T-cell (primary cell): ENCODE measurements around the gene CBX5. TPM values are rescaled to one million over a fixed set of nuclear protein-coding genes. Genes with fewer than 3 reads are reported as not detected.

ENCODE experiments used
- ATAC-seq, 4 experiments: fragments of 200-7000 bp in 3 of 4; fragments of 150-1000 bp in 1 of 4; cut with Tn5 transposase; replicated peaks in 1 of 4; 1 replicate in 3 of 4; 2 replicates in 1 of 4; pipeline ENCODE4 v1.10.0; 2021; ENCODE audit warnings: moderate library complexity in 3 of 4, mild to moderate bottlenecking in 2 of 4, moderate number of reproducible peaks in 1 of 4
- CTCF ChIA-PET, 2 donors: fragments of 300-600 bp; sonication (Branson Sonifier 250); formaldehyde crosslinking; loops; one replicate each; lab custom pipeline; 2022; ENCODE audit warnings: antibody characterized with exemption in 2 of 2; lab: Charles Lee
- POLR2A ChIA-PET, 2 donors: fragments of 300-600 bp; sonication (Branson Sonifier 250); formaldehyde crosslinking; loops; one replicate each; lab custom pipeline; 2022; ENCODE audit warnings: antibody characterized with exemption in 2 of 2; lab: Charles Lee
- DNase-seq, 35 experiments: peaks; one replicate each; pipeline versions ENCODE4 v3.0.0 to v3.0.0-alpha.2; 2013 to 2023
- H3K27ac ChIP-seq: one replicate; pipeline ENCODE4 v1.5.1; 2013; ENCODE audit warnings: low read length
- H3K27me3 ChIP-seq, 2 experiments: replicated peaks in 1 of 2; 1 replicate in 1 of 2; 2 replicates in 1 of 2; pipeline versions ENCODE4 v1.6.1 to v1.7.0; 2013; ENCODE audit warnings: low read length in 1 of 2, mixed read lengths in 1 of 2; ENCODE audit not compliant: control insufficient read depth in 2 of 2, insufficient read depth in 2 of 2; ENCODE audit errors: extremely low read depth in 1 of 2
- H3K36me3 ChIP-seq, 2 donors: 1 replicate in 1 of 2; 2 replicates in 1 of 2; pipeline versions ENCODE4 v1.6.1 to v1.7.0; 2013; ENCODE audit warnings: low read length in 1 of 2; ENCODE audit not compliant: control insufficient read depth in 2 of 2, insufficient read depth in 1 of 2; ENCODE audit errors: extremely low read depth in 1 of 2
- H3K4me1 ChIP-seq, 2 experiments: 1 replicate in 1 of 2; 2 replicates in 1 of 2; pipeline versions ENCODE4 v1.6.1 to v1.7.0; 2013; ENCODE audit warnings: low read length in 2 of 2, mixed read lengths in 1 of 2; ENCODE audit not compliant: insufficient read depth in 2 of 2, control insufficient read depth in 1 of 2; ENCODE audit errors: extremely low read depth in 1 of 2
- H3K4me3 ChIP-seq, 2 donors: 1 replicate in 1 of 2; 2 replicates in 1 of 2; pipeline versions ENCODE4 v1.5.1 to v1.7.0; 2013; ENCODE audit warnings: mild to moderate bottlenecking in 2 of 2, low read length in 1 of 2, moderate library complexity in 1 of 2; ENCODE audit not compliant: control insufficient read depth in 1 of 2; ENCODE audit errors: extremely low read depth in 1 of 2
- H3K9me3 ChIP-seq: 2 replicates; pipeline ENCODE4 v1.7.0; 2013
- H3K27ac Mint-ChIP-seq, 2 donors: one replicate each; pipeline ENCODE4 v1.8.0; 2020 to 2021; ENCODE audit warnings: mild to moderate bottlenecking in 2 of 2, mixed read lengths in 2 of 2
- H3K27me3 Mint-ChIP-seq, 2 donors: one replicate each; pipeline ENCODE4 v1.8.0; 2021 to 2022; ENCODE audit warnings: mixed read lengths in 2 of 2
- H3K36me3 Mint-ChIP-seq: one replicate; pipeline ENCODE4 v1.8.0; 2021; ENCODE audit warnings: mixed read lengths
- H3K4me1 Mint-ChIP-seq, 3 donors: one replicate each; pipeline ENCODE4 v1.8.0; 2020 to 2022; ENCODE audit warnings: mixed read lengths in 3 of 3, mild to moderate bottlenecking in 1 of 3
- H3K4me3 Mint-ChIP-seq, 3 donors: one replicate each; pipeline ENCODE4 v1.8.0; 2020 to 2022; ENCODE audit warnings: mild to moderate bottlenecking in 3 of 3, mixed read lengths in 3 of 3, moderate library complexity in 3 of 3
- H3K9me3 Mint-ChIP-seq, 3 donors: one replicate each; pipeline ENCODE4 v1.8.0; 2020 to 2022; ENCODE audit warnings: mixed read lengths in 3 of 3
- WGBS: methylation state at CpG from one replicate; pipeline ENCODE4 v1.1.5; 2013; ENCODE audit warnings: missing lambda C conversion rate; ENCODE audit not compliant: insufficient coverage; 5-methylcytosine and 5-hydroxymethylcytosine counted together
- total RNA-seq, 35 experiments: library from RNA in 6 of 35; stranded (reverse) in 6 of 35; fragments of 120-200 nt in 1 of 35; gene quantifications; one replicate each; pipeline versions ENCODE4 v1.2.1 to v1.2.4 and lab custom pipeline; 2013 to 2026

CBX5 gene
- total RNA-seq, 5 donors from 2014 or later (not counting 1 experiment from before 2014, with no cell fraction given) = 43.8 to 54.5 (median 47.1) TPM

- no peak overlapping the region for H3K27ac Mint-ChIP-seq
- Histone ChIP-seq H3K27ac (no peak overlapping the region), H3K4me1 (no peaks in the 10 kb centered on the region), H3K4me3 (no peak overlapping the region), H3K9me3 (no peaks in the 10 kb centered on the region), H3K36me3 (no peaks in the 10 kb centered on the region), H3K27me3 (peaks cover 3 to 89% of the 10 kb centered on the region in 2 experiments)
- POLR2A ChIA-PET = interaction anchor here in 1 of 2 donors (0.6 kb wide), 1 partner anchor 20 kb away, joined by 4 read pairs; no protein-coding TSS in a partner anchor
- H3K9me3 Mint-ChIP-seq = no peaks in the 10 kb centered on the region
- peaks cover 0 to 3% (median 0%) of the 10 kb centered on the region in 3 donors for H3K4me1 Mint-ChIP-seq
- no peaks in the 10 kb centered on the region for H3K36me3 Mint-ChIP-seq
- no peak overlapping the region for H3K4me3 Mint-ChIP-seq
- CTCF ChIA-PET = interaction anchor here (0.6 to 3.3 kb wide), 12 partner anchors 7 to 194 kb away, joined by 3 to 41 read pairs (median 4); partner anchors contain the start of genes HOXC8 (in 1 of the 2) and SMUG1 (in 1 of the 2)
- peaks cover 75 to 89% of the 10 kb centered on the region in 2 donors for H3K27me3 Mint-ChIP-seq
- WGBS = 96% methylated on average over 5 of the region's 5 CpGs
- no peak for DNase-seq
- no peak for ATAC-seq
These were observed 79.5 kb downstream of the CBX5 start for GRCh38 chr12:54200412-54200811.

- Mint-ChIP-seq H3K27ac (no peak overlapping the region), H3K4me3 (no peak overlapping the region), H3K4me1 (peaks cover 0 to 4% (median 0%) of the 10 kb centered on the region in 3 donors), H3K9me3 (no peaks in the 10 kb centered on the region), H3K36me3 (no peaks in the 10 kb centered on the region), H3K27me3 (peaks cover 77 to 91% of the 10 kb centered on the region in 2 donors)
- POLR2A ChIA-PET = interaction anchor here in 1 of 2 donors (0.6 to 0.7 kb wide), 2 partner anchors 19 to 164 kb away, joined by 3 to 4 read pairs; no protein-coding TSS in a partner anchor
- 100% methylated on average over 1 of the region's 3 CpGs for WGBS
- CTCF ChIA-PET = interaction anchor here (0.6 to 3.3 kb wide), 6 partner anchors 8 to 193 kb away, joined by 3 to 41 read pairs (median 6); partner anchors contain the start of gene HOXC8 (in 1 of the 2)
- H3K4me1 ChIP-seq = no peaks in the 10 kb centered on the region
- no peak for ATAC-seq
- no peak for DNase-seq
- no peaks in the 10 kb centered on the region for H3K9me3 ChIP-seq
- H3K4me3 ChIP-seq = no peak overlapping the region
- H3K27ac ChIP-seq = no peak overlapping the region
- H3K27me3 ChIP-seq = peaks cover 3 to 89% of the 10 kb centered on the region in 2 experiments
- no peaks in the 10 kb centered on the region for H3K36me3 ChIP-seq
These were observed 80.0 kb downstream of the CBX5 start for GRCh38 chr12:54199917-54200316.

- H3K9me3 ChIP-seq = no peaks in the 10 kb centered on the region
- ATAC-seq (no peak), DNase-seq (no peak)
- Mint-ChIP-seq H3K4me1 (peaks cover 0 to 4% (median 0%) of the 10 kb centered on the region in 3 donors), H3K9me3 (no peaks in the 10 kb centered on the region), H3K27ac (no peak overlapping the region), H3K27me3 (peaks cover 78 to 92% of the 10 kb centered on the region in 2 donors), H3K36me3 (no peaks in the 10 kb centered on the region), H3K4me3 (no peak overlapping the region)
- H3K27me3 ChIP-seq = peaks cover 3 to 92% of the 10 kb centered on the region in 2 experiments
- CTCF ChIA-PET = interaction anchor here (0.5 to 3.3 kb wide), 4 partner anchors 29 to 192 kb away, joined by 3 to 41 read pairs (median 3); partner anchors contain the start of gene HOXC8 (in 1 of the 2)
- WGBS = 65% methylated on average over 6 of the region's 6 CpGs
- POLR2A ChIA-PET = no interaction called here
- no peak overlapping the region for H3K4me3 ChIP-seq
- no peaks in the 10 kb centered on the region for H3K4me1 ChIP-seq
- no peaks in the 10 kb centered on the region for H3K36me3 ChIP-seq
- no peak overlapping the region for H3K27ac ChIP-seq
These were observed 80.9 kb downstream of the CBX5 start for GRCh38 chr12:54199034-54199433.

- POLR2A ChIA-PET = interaction anchor here in 1 of 2 donors (0.6 kb wide), 1 partner anchor 57 kb away, joined by 4 read pairs; no protein-coding TSS in a partner anchor
- Mint-ChIP-seq H3K4me3 (no peak overlapping the region), H3K9me3 (no peaks in the 10 kb centered on the region), H3K27me3 (peaks cover 80 to 90% of the 10 kb centered on the region in 2 donors), H3K4me1 (peaks cover 0 to 4% (median 0%) of the 10 kb centered on the region in 3 donors), H3K36me3 (no peaks in the 10 kb centered on the region), H3K27ac (no peak overlapping the region)
- DNase-seq (no peak), ATAC-seq (no peak)
- Histone ChIP-seq H3K27ac (no peak overlapping the region), H3K4me3 (no peak overlapping the region), H3K27me3 (peaks cover 3 to 97% of the 10 kb centered on the region in 2 experiments), H3K36me3 (no peaks in the 10 kb centered on the region), H3K4me1 (no peaks in the 10 kb centered on the region), H3K9me3 (no peaks in the 10 kb centered on the region)
- 71% methylated on average over 7 of the region's 8 CpGs for WGBS
- CTCF ChIA-PET = interaction anchor here (1.0 to 1.1 kb wide), 3 partner anchors 9 to 192 kb away, joined by 3 to 4 read pairs (median 3); no protein-coding TSS in a partner anchor
These were observed 82.5 kb downstream of the CBX5 start for GRCh38 chr12:54197431-54197909.

GRCh38 chr12:54197010-54197409 lies 82.9 kb downstream of the CBX5 start:
- Histone ChIP-seq H3K27ac (no peak overlapping the region), H3K36me3 (no peaks in the 10 kb centered on the region), H3K27me3 (peaks cover 6 to 95% of the 10 kb centered on the region in 2 experiments), H3K9me3 (no peaks in the 10 kb centered on the region), H3K4me3 (no peak overlapping the region), H3K4me1 (no peaks in the 10 kb centered on the region)
- 81% methylated on average over 5 of the region's 5 CpGs for WGBS
- POLR2A ChIA-PET = interaction anchor here in 1 of 2 donors (0.6 kb wide), 1 partner anchor 57 kb away, joined by 4 read pairs; no protein-coding TSS in a partner anchor
- no peak for ATAC-seq
- no peaks in the 10 kb centered on the region for H3K36me3 Mint-ChIP-seq
- no peak overlapping the region for H3K27ac Mint-ChIP-seq
- H3K9me3 Mint-ChIP-seq = no peaks in the 10 kb centered on the region
- no peak overlapping the region for H3K4me3 Mint-ChIP-seq
- peaks cover 82 to 89% of the 10 kb centered on the region in 2 donors for H3K27me3 Mint-ChIP-seq
- H3K4me1 Mint-ChIP-seq = peaks cover 0 to 4% (median 0%) of the 10 kb centered on the region in 3 donors
- CTCF ChIA-PET = interaction anchor here (1.0 to 1.1 kb wide), 3 partner anchors 10 to 191 kb away, joined by 3 to 4 read pairs (median 3); no protein-coding TSS in a partner anchor
- DNase-seq = no peak

- H3K36me3 Mint-ChIP-seq = no peaks in the 10 kb centered on the region
- POLR2A ChIA-PET = interaction anchor here in 1 of 2 donors (0.6 kb wide), 1 partner anchor 537 kb away, joined by 6 read pairs; no protein-coding TSS in a partner anchor
- ATAC-seq = no peak
These were observed 83.5 kb downstream of the CBX5 start for GRCh38 chr12:54196396-54196795.

More at GRCh38 chr12:54196396-54196795, 83.5 kb downstream of the CBX5 start:
- Mint-ChIP-seq H3K9me3 (no peaks in the 10 kb centered on the region), H3K4me3 (no peak overlapping the region), H3K4me1 (peaks cover 2 to 7% (median 4%) of the 10 kb centered on the region in 3 donors), H3K27me3 (peaks cover 81 to 86% of the 10 kb centered on the region in 2 donors), H3K27ac (no peak overlapping the region)
- Histone ChIP-seq H3K4me1 (peaks cover 0 to 4% of the 10 kb centered on the region in 2 experiments), H3K27ac (no peak overlapping the region), H3K36me3 (no peaks in the 10 kb centered on the region), H3K9me3 (no peaks in the 10 kb centered on the region), H3K27me3 (peaks cover 6 to 95% of the 10 kb centered on the region in 2 experiments), H3K4me3 (no peak overlapping the region)
- DNase-seq = no peak
- CTCF ChIA-PET = interaction anchor here in 1 of 2 donors (1.9 kb wide), 1 partner anchor 191 kb away, joined by 5 read pairs; no protein-coding TSS in a partner anchor
- no CpG with 5 or more reads among the region's 5 CpGs for WGBS
